HAP-1 (cell line): ENCODE results near the gene ECEL1.
"Not testable (repeated sequence)": the region's sequence is repeated elsewhere in the genome, so short reads cannot be mapped to it uniquely, and the experiment has no call there.

Experiments used
- DNase-seq, 2 experiments: peaks; one replicate each; pipeline ENCODE4 v3.0.0-alpha.2; 2016 to 2020; ENCODE audit warnings: low spot score in 2 of 2
- H3K27me3 ChIP-seq: fragments of 250-450 bp; sonication (Bioruptor Pico); 2 replicates; pipeline ENCODE4 v1.5.1; 2020; ENCODE audit warnings: low read depth, mild to moderate bottlenecking, moderate library complexity
- H3K36me3 ChIP-seq: fragments of 250-450 bp; sonication (Bioruptor Pico); replicated peaks from 2 replicates; pipeline ENCODE4 v1.5.1; 2020; ENCODE audit warnings: mild to moderate bottlenecking
- H3K4me1 ChIP-seq: fragments of 250-450 bp; sonication (Bioruptor Pico); 2 replicates; pipeline ENCODE4 v1.5.1; 2020; ENCODE audit warnings: mild to moderate bottlenecking
- H3K4me3 ChIP-seq: fragments of 250-450 bp; sonication (Bioruptor Pico); 2 replicates; pipeline ENCODE4 v1.5.1; 2020; ENCODE audit warnings: mild to moderate bottlenecking, moderate library complexity
- H3K9me3 ChIP-seq: fragments of 250-450 bp; sonication (Bioruptor Pico); 2 replicates; pipeline ENCODE4 v1.5.1; 2020; ENCODE audit warnings: mild to moderate bottlenecking, moderate library complexity
- in situ Hi-C: fragments of 300-500 bp; cut with MboI; formaldehyde crosslinking; loops from 3 replicates; pipeline ENCODE4 v1.14.3; 2020; ENCODE audit warnings: low sequenced_read_pairs, inconsistent platforms, mixed read lengths

The ECEL1 gene

DNA sequence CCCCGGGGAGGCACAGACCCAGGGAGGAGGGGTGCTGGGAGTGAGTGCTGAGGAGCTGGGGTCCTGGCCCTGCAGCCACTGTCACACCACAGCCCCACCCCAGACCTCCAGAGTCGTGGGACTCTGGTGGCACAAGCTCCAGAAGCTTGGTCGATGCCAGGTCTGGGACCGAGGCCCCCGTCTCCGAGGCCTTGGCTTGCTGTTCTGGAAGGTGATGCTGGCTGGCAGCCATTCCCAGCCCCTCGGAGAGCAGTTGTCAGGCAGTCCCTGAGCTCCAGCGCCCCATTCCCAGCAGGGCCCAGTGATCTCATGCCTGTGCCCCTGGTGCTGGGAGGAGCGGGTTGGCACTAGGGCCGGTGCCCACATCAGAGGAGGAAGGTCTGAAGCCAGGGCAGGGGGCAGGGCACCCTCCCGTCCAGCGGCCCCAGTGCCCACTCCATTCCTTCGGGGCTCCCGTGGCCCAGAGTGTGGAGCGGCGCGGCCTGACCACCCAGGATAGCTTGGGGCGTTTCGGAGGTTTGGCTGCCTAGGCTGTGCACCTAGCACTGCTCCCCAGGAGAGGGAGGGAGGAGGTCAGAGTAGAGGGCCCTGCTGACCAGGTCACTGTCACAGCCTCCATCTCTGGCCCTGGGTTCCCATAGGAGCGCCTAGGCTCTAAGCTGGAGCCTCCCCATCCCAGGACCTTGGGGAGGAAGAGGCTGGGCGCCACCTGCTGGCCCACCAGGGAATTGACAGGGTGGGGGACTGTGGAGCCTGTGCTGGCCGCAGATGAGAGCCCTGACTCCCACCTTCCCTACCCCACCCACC, 48.5 kb downstream of the ECEL1 start:
- Histone ChIP-seq H3K4me3 (no peak overlapping the region), H3K36me3 (no peaks in the 10 kb centered on the region), H3K9me3 (no peaks in the 10 kb centered on the region), H3K27me3 (no peaks in the 10 kb centered on the region), H3K4me1 (no peaks in the 10 kb centered on the region)
- DNase-seq = peak in 1 of 2 experiments; percentile 80
- in situ Hi-C loops = loop anchor here (5.0 kb wide), 1 partner anchor 532 kb away; no protein-coding TSS in a partner anchor

DNA sequence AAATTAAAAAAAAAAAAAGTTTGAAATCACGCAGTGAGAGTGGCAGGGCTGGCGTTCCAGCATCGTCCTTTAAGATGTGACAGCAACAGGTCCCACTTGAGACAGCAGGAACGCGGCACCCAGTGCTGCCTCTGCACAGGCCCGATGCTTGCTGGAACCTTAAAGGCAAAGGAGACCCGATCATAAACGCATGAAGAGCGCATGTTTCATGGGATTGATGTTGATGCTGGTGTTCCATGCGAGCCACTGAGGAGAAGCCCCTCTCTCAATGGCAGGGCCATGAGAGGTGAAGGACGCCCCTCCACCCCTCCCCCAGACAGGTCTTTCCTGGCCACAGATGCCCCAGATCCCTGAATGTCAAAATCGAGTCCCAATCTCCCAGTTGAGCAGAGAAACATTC, 49.5 kb downstream of the ECEL1 start:
- in situ Hi-C loops = loop anchor here (5.0 kb wide), 1 partner anchor 531 kb away; no protein-coding TSS in a partner anchor

GRCh38 chr2:232437195-232437571, 50.5 kb downstream of the ECEL1 start:
- no peaks in the 10 kb centered on the region for H3K9me3 ChIP-seq
- H3K36me3 ChIP-seq = no peaks in the 10 kb centered on the region
- in situ Hi-C loops = loop anchor here (5.0 kb wide), 1 partner anchor 530 kb away; no protein-coding TSS in a partner anchor
- no peaks in the 10 kb centered on the region for H3K27me3 ChIP-seq
- DNase-seq = no peak
- H3K4me1 ChIP-seq = no peaks in the 10 kb centered on the region
- no peak overlapping the region for H3K4me3 ChIP-seq

More for the DNA sequence above, 49.5 kb downstream of the ECEL1 start:
- Histone ChIP-seq H3K36me3 (no peaks in the 10 kb centered on the region), H3K9me3 (no peaks in the 10 kb centered on the region), H3K4me3 (no peak overlapping the region), H3K4me1 (no peaks in the 10 kb centered on the region), H3K27me3 (no peaks in the 10 kb centered on the region)
- DNase-seq = no peak

GRCh38 chr2:232436381-232437194, 51.0 kb downstream of the ECEL1 start:
- in situ Hi-C loops = loop anchor here (5.0 kb wide), 1 partner anchor 529 kb away; no protein-coding TSS in a partner anchor
- Histone ChIP-seq H3K4me1 (no peaks in the 10 kb centered on the region), H3K27me3 (no peaks in the 10 kb centered on the region), H3K9me3 (no peaks in the 10 kb centered on the region), H3K36me3 (no peaks in the 10 kb centered on the region), H3K4me3 (no peak overlapping the region)
- DNase-seq = no peak

GRCh38 chr2:232435805-232436204, 51.8 kb downstream of the ECEL1 start:
- no peaks in the 10 kb centered on the region for H3K36me3 ChIP-seq
- DNase-seq = no peak
- H3K27me3 ChIP-seq = no peaks in the 10 kb centered on the region
- H3K9me3 ChIP-seq = no peaks in the 10 kb centered on the region
- in situ Hi-C loops = loop anchor here (5.0 kb wide), 1 partner anchor 529 kb away; no protein-coding TSS in a partner anchor
- H3K4me1 ChIP-seq = no peaks in the 10 kb centered on the region
- H3K4me3 ChIP-seq = no peak overlapping the region

- Histone ChIP-seq H3K4me1 (no peaks in the 10 kb centered on the region), H3K4me3 (no peak overlapping the region), H3K36me3 (no peaks in the 10 kb centered on the region), H3K9me3 (no peaks in the 10 kb centered on the region), H3K27me3 (no peaks in the 10 kb centered on the region)
- DNase-seq = no peak
- in situ Hi-C loops = loop anchor here (5.0 kb wide), 1 partner anchor 528 kb away; no protein-coding TSS in a partner anchor
Observed at GRCh38 chr2:232435375-232435648, 52.3 kb downstream of the ECEL1 start.

DNA sequence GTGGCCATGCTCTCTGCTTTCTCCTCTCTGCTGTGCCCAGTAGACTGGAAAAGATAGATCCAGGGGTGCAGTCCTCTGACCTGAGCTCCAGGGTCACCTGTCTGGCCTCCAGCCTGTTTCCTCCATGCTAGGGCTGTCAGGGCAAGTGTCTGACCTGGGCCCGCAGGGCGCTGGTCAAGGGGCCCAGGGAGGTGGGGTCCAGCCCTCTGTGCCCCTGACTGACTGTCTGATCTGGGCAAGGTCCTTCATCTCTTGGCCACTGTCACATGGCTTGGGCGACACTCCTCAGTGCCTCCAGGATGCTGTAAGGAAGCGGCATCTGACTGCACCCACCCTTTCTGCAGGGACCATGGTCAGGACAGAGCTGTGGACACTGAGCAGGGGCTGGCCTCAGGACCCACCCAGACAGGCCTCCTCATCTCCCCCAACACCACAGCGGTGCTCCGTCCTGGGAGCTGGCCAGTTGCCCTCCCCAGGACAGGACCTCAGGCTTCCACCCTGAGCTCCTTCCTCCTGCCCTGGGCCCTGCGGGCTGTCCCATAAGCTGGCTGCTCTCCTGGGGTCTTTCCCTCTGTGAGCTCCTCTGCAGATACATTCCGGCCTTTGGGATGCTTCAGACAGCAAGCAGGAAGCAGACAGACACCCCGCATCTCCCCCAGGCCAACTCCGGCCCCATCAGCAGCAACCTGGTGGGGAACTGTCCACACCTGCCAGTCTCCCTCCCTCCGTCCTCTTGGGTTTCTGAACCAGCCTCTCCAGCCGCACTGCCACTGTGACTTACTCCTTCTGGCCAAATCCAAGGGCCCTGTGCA, 52.9 kb downstream of the ECEL1 start:
- no peak overlapping the region for H3K4me3 ChIP-seq
- in situ Hi-C loops = loop anchor here (5.0 kb wide), 2 partner anchors 92 to 527 kb away; no protein-coding TSS in a partner anchor
- no peaks in the 10 kb centered on the region for H3K4me1 ChIP-seq
- DNase-seq = no peak
- H3K27me3 ChIP-seq = no peaks in the 10 kb centered on the region
- no peaks in the 10 kb centered on the region for H3K9me3 ChIP-seq
- no peaks in the 10 kb centered on the region for H3K36me3 ChIP-seq

DNA sequence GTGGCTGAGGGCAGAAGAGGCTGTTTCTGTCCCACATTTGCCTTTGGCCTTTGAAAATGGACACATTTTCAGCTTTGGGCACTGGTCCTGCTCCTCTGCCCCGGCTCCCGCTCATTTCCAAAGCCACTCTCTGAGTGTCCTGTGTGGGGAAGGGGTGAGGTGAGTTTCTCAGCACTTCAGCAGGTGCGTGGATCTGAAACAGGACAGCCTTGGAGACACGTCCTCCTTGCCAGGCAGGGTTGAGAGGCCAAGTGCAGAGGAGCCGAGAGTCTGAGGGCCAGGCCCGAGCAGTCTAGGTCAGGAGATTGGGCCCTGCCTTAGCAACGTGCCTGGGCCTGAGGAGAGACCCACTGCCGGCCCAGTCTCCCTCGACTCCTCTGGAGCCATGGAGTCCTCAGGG, 53.5 kb downstream of the ECEL1 start:
- DNase-seq = no peak
- H3K9me3 ChIP-seq = no peaks in the 10 kb centered on the region
- in situ Hi-C loops = loop anchor here (5.0 kb wide), 1 partner anchor 92 kb away; no protein-coding TSS in a partner anchor
- H3K36me3 ChIP-seq = no peaks in the 10 kb centered on the region
- H3K27me3 ChIP-seq = no peaks in the 10 kb centered on the region
- H3K4me3 ChIP-seq = no peak overlapping the region
- H3K4me1 ChIP-seq = no peaks in the 10 kb centered on the region

DNA sequence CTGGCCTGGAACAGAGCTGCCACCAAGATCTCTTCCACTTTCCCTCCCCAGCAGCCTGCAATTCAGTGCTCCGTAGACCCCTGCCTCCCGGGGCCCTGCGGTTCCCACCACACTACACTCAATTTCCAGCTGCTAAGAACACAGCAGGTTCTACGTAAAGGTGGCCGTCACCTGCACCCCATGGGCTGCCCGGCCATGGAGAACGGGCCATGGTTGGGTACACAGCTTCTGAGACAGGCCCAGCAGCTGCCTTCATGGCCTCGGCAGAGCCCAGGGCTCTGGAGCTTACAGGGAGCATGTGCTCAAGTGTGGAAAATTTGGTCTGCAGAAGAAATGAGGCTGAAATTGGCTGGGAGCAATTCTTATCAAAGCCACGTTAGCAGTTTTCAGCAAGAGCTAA, 54.0 kb downstream of the ECEL1 start:
- H3K4me1 ChIP-seq, H3K36me3 ChIP-seq, H3K27me3 ChIP-seq, H3K4me3 ChIP-seq, DNase-seq, H3K9me3 ChIP-seq: not testable (repeated sequence)
- in situ Hi-C loops = loop anchor here (5.0 kb wide), 1 partner anchor 91 kb away; no protein-coding TSS in a partner anchor

GRCh38 chr2:232432598-232433184, 54.9 kb downstream of the ECEL1 start:
- no peak overlapping the region for H3K4me3 ChIP-seq
- peak in 1 of 2 experiments; percentile 41 for DNase-seq

GRCh38 chr2:232431705-232432590, 55.7 kb downstream of the ECEL1 start:
- no peak overlapping the region for H3K4me3 ChIP-seq
- in situ Hi-C loops = loop anchor here (5.0 kb wide), 1 partner anchor 90 kb away; no protein-coding TSS in a partner anchor
- no peak for DNase-seq
- no peaks in the 10 kb centered on the region for H3K4me1 ChIP-seq
- H3K27me3 ChIP-seq = no peaks in the 10 kb centered on the region
- no peaks in the 10 kb centered on the region for H3K9me3 ChIP-seq
- H3K36me3 ChIP-seq = no peaks in the 10 kb centered on the region

More at GRCh38 chr2:232432598-232433184, 54.9 kb downstream of the ECEL1 start:
- H3K9me3 ChIP-seq = no peaks in the 10 kb centered on the region
- no peaks in the 10 kb centered on the region for H3K4me1 ChIP-seq
- in situ Hi-C loops = loop anchor here (5.0 kb wide), 1 partner anchor 90 kb away; no protein-coding TSS in a partner anchor
- H3K27me3 ChIP-seq = no peaks in the 10 kb centered on the region
- no peaks in the 10 kb centered on the region for H3K36me3 ChIP-seq
